Kidney glomerular epithelial cell (primary cell): Measurements from ENCODE around the gene VPS13C.
A peak's percentile ranks its signal among the peaks of the same experiment; 100 is the strongest.

ENCODE experiments used
- DNase-seq: peaks from one replicate; lab custom pipeline; 2025; lab: John Stamatoyannopoulos, UW

The VPS13C gene

GRCh38 chr15:62060113-62060895 lies at the start of gene VPS13C:
VPS13C (minus strand) TSS chr15:62060447; CDS start chr15:62060374, 73 bp downstream.
- DNase-seq = peak; percentile 96

GRCh38 chr15:62109437-62109836 lies 49.2 kb upstream of the VPS13C start:
- DNase-seq = no peak

GRCh38 chr15:62108411-62108810 lies 48.2 kb upstream of the VPS13C start:
- DNase-seq = no peak

GRCh38 chr15:62107571-62108121 lies 47.4 kb upstream of the VPS13C start:
- DNase-seq = no peak

GRCh38 chr15:62106096-62106495 lies 45.8 kb upstream of the VPS13C start:
- no peak for DNase-seq

GRCh38 chr15:62105266-62105665 lies 45.0 kb upstream of the VPS13C start:
- no peak for DNase-seq

GRCh38 chr15:62104846-62105245 lies 44.6 kb upstream of the VPS13C start:
- no peak for DNase-seq

GRCh38 chr15:62104401-62104800 lies 44.2 kb upstream of the VPS13C start:
- DNase-seq = no peak

GRCh38 chr15:62103431-62103830 lies 43.2 kb upstream of the VPS13C start:
- DNase-seq = no peak

GRCh38 chr15:62099094-62099601 lies 38.9 kb upstream of the VPS13C start:
- no peak for DNase-seq

GRCh38 chr15:62094388-62094787 lies 34.1 kb upstream of the VPS13C start:
- DNase-seq = no peak

- no peak for DNase-seq
Observed at GRCh38 chr15:62093809-62094208, 33.6 kb upstream of the VPS13C start.

GRCh38 chr15:62090988-62091387 lies 30.7 kb upstream of the VPS13C start:
- DNase-seq = no peak

GRCh38 chr15:62089616-62090015 lies 29.4 kb upstream of the VPS13C start:
- DNase-seq = no peak

GRCh38 chr15:62088353-62088693 lies 28.1 kb upstream of the VPS13C start:
- DNase-seq = no peak

GRCh38 chr15:62087671-62088352 lies 27.6 kb upstream of the VPS13C start:
- DNase-seq = no peak

GRCh38 chr15:62085740-62086139 lies 25.5 kb upstream of the VPS13C start:
- DNase-seq = no peak

- DNase-seq = no peak
Observed at GRCh38 chr15:62083194-62084154, 23.2 kb upstream of the VPS13C start.

- DNase-seq = no peak
Observed at GRCh38 chr15:62079594-62079993, 19.3 kb upstream of the VPS13C start.

GRCh38 chr15:62075595-62076277 lies 15.5 kb upstream of the VPS13C start:
- DNase-seq = peak; percentile 71

GRCh38 chr15:62071711-62072308 lies 11.6 kb upstream of the VPS13C start:
- DNase-seq = peak; percentile 29
